Uterus (tissue), 2 donors: ENCODE results near the gene DNAH6.

Experiments
- CTCF ChIP-seq, 4 experiments: fragments of 200-600 bp in 2 of 4; fragments of 450-650 bp in 2 of 4; sonication (generic) in 2 of 4; IDR thresholded peaks; one replicate each; pipeline ENCODE4 v1.5.1; 2016 to 2019; ENCODE audit warnings: antibody characterized with exemption in 4 of 4, mild to moderate bottlenecking in 2 of 4, moderate library complexity in 1 of 4
- POLR2A ChIP-seq, 2 donors: fragments of 450-650 bp; IDR thresholded peaks; one replicate each; pipeline ENCODE4 v1.6.1; 2016; ENCODE audit warnings: antibody characterized with exemption in 2 of 2, mild to moderate bottlenecking in 1 of 2, moderate library complexity in 1 of 2

DNA sequence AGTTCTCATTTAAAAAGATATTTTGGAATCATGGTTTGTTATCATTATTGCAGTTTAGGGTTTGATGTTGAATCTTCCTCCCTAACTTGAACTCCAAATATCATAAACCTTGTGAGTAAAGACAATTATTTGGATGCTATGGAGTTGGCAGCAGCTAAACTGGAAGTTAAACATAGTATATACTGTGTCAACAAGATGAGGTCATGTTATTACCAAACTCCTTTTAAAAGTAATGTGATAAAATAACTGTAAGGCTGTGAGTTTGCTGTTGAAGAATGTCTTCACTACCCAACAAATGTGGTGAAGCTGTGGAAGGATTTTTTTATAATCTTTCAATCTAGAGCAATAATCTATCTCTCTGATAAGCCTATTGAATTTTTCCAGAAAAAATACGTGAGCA, 16.0 kb downstream of the DNAH6 start:
- no peak for TF ChIP-seq POLR2A (IDR thresholded peaks at IDR 0.05)
- TF ChIP-seq CTCF (IDR thresholded peaks at IDR 0.05): no peak
